HG03558 (cell line): Measurements from ENCODE around the gene HSFX2.
"Not testable (repeated sequence)": the region's sequence is repeated elsewhere in the genome, so short reads cannot be mapped to it uniquely, and the experiment has no call there.

Experiments used
- ATAC-seq: cut with Tn5 transposase; IDR thresholded peaks from one replicate; pipeline ENCODE4 v1.9.1; 2021; ENCODE audit warnings: moderate number of reproducible peaks; ENCODE audit not compliant: unreplicated experiment; ENCODE audit errors: extremely low read depth

The HSFX2 gene, protein sequence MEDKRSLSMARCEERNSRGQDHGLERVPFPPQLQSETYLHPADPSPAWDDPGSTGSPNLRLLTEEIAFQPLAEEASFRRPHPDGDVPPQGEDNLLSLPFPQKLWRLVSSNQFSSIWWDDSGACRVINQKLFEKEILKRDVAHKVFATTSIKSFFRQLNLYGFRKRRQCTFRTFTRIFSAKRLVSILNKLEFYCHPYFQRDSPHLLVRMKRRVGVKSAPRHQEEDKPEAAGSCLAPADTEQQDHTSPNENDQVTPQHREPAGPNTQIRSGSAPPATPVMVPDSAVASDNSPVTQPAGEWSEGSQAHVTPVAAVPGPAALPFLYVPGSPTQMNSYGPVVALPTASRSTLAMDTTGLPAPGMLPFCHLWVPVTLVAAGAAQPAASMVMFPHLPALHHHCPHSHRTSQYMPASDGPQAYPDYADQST

GRCh38 chrX:149595214-149595613, at the start of gene HSFX2:
Gene HSFX2 (minus strand): TSS chrX:149595314. CDS start chrX:149594700, 614 bp downstream.
- ATAC-seq: not testable (repeated sequence)

DNA sequence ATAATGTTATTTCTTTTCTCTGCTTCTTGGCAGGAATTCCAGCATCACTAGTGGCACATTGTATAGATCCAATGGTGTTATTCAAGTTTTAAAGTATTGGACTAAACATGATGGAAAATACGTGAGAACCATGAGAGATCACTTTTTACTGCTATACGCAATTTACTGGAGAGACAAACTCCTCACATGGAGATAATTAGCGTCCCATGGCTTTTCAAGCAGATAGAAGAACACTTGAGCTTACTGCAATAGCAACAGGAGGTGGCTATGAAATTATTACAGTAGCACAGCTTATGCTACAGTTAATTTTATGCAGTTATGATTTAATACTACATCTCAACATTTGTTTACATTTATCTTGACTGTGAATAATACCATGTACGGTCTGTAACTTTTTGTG, 48.4 kb upstream of the HSFX2 start:
- no peak for ATAC-seq

DNA sequence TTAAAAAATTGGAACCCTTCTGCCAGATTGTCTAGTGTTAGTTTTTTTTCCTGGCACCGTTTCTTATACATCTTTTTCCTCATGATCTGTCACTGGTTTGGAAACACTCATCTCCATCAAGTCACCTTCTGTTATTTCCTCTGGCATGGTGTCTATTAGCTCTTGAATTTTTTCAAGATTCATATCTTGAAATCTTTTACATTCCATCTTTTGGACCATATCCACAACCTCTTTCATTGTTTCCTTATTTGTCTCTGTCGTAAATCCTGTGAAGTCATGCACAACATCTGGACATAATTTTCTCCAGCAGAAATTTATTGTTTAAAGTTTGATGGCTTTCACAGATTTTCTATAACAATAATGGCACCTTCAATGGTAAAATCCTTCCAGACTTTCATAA, 46.7 kb upstream of the HSFX2 start:
- no peak for ATAC-seq

DNA sequence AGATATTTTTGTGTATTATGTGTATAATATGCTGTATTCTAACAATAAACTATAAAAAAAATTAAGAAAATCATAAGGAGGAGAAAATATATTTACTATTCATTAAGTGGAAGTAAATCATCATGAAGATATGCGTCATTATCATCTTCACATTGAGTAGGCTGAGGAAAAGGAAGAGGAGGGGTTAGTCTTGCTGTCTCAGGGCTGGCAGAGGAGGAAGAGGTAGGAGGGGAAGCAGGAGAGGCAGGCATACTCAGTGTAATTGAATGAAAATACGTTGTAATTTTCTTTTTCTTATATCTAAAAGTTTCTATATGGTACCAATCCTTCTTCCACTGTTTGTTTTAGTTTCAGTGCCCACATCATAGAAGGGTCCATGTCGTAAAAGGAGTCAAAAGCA, 46.3 kb upstream of the HSFX2 start:
- no peak for ATAC-seq

GRCh38 chrX:149639568-149639967, 44.5 kb upstream of the HSFX2 start:
- ATAC-seq: no peak

- ATAC-seq: no peak
Measured at GRCh38 chrX:149638860-149639259, 43.7 kb upstream of the HSFX2 start.

- no peak for ATAC-seq
Measured at GRCh38 chrX:149633511-149633910, 38.4 kb upstream of the HSFX2 start.

DNA sequence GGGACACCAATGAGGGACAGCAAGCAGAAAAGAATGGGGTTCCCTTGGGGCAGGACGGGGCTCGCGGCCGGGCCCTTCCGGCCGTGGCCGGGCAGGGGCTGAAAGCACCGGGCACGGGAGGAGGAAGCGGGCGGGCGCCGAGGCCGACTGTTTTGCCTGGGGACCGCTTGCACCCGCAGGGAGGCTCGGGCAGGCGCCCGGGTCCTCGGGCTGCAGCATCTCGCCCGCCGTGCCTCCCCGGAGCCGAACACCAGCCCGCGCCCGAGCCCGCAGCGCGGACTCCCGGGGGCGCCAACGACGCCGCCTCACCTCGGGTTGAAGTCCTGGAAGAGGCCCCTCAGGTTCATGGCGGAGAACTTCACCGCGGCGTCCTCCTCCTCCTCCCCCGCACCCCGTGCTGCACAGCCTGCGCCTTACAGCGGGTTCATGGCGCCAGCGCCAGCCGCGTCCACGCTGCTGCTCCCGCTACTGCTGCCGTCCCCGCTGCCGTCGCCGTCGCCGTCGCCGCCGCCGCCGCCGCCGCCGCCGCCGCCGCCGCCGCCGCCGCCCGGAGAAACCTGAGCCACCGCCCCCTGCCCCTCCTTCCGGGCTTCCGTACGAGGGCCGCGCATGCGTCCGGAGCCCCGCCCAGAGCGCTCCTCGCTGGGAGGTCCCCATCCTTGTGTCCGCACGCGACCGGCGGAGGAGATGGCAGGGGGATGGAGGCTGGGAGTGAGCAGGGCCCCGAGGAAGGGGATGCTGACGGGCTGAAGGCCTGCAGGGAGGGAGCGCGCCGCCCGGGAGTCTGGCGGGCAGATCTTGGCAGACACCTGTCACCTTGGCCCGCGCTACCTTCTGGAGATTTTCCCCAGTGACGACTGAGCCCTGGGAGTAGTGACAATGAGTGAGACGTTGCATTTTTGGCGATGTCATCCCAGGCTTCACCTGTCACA, 36.4 kb upstream of the HSFX2 start, which contains the start of gene TMEM185A:
TMEM185A (minus strand) TSS at position 559 of the 932 bp plus-strand sequence; CDS start at position 347, 212 bp downstream.
- peak; percentile 64 for ATAC-seq

GRCh38 chrX:149630681-149631233, 35.6 kb upstream of the HSFX2 start:
- no peak for ATAC-seq

- ATAC-seq: no peak
Measured at GRCh38 chrX:149629730-149630387, 34.7 kb upstream of the HSFX2 start.

- ATAC-seq: no peak
Measured at GRCh38 chrX:149628768-149629167, 33.7 kb upstream of the HSFX2 start.

DNA sequence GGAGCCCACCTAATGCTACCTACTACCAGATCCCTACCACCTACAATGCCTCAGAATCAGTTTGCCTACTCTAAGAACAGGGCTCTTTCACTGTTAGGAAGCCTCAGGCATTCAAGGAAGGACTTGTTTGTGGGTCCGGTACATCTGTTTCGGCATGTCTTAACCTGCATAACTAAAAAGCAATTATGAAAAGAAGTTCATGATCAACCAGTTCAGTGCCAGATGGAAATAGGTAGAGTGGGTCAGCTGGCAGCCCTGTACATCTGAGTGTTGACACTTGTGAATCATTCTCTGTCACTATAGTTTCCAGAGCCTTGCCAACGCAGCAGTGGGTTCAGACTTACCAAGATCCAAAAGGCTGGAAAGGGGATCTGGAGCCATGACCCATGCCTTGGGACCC, 33.2 kb upstream of the HSFX2 start:
- ATAC-seq: no peak

DNA sequence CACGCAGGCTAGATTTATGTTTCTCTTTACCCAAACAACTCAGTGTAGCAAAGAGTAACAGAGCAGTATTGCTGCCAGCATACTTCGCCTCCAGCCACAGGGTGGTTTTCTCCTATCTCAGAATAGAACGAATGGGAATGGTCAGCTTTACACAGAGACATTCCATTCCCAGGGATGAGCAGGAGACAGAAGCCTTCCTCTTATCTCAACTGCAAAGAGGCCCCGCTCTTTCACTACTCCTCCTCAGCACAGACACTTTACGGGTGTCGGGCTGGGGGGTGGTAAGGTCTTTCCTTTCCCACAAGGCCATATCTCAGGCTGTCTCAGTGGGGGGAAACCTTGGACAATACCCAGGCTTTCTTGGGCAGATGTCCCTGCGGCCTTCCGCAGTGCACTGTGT, 31.7 kb upstream of the HSFX2 start:
- ATAC-seq: not testable (repeated sequence)

DNA sequence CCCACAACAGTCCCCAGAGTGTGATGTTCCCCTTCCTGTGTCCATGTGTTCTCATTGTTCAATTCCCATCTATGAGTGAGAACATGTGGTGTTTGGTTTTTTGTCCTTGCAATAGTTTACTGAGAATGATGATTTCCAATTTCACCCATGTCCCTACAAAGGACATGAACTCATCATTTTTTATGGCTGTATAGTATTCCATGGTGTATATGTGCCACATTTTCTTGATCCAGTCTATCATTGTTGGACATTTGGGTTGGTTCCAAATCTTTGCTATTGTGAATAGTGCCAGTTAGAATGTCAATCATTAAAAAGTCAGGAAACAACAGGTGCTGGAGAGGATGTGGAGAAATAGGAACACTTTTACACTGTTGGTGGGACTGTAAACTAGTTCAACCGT, 24.5 kb upstream of the HSFX2 start:
- not testable (repeated sequence) for ATAC-seq

GRCh38 chrX:149618871-149619270, 23.8 kb upstream of the HSFX2 start:
- no peak for ATAC-seq

DNA sequence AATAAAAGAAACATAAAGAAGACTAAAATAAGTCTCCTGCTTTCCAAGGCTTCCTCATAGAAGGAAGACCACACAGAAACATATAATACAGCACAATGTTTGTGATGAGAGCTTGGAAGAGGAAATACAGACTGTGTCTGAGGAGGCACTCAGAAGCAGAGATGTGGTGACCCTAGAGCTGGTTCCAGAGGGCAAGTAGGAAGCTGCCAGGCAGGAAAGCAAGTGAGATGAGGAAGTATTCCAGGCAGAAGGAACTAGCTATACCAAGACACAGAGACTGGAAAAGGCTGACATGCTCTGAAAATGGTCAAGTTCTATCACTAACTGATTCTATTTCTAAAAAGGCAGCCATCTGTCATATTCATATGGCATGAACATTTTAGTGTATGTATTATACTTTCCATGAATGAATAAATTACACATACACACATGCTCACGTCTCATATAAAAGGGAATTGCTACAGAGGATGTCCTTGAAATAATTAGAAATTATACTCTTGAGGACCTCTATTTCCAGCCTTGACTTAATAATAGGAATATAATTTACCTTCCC, 16.6 kb upstream of the HSFX2 start:
- no peak for ATAC-seq

DNA sequence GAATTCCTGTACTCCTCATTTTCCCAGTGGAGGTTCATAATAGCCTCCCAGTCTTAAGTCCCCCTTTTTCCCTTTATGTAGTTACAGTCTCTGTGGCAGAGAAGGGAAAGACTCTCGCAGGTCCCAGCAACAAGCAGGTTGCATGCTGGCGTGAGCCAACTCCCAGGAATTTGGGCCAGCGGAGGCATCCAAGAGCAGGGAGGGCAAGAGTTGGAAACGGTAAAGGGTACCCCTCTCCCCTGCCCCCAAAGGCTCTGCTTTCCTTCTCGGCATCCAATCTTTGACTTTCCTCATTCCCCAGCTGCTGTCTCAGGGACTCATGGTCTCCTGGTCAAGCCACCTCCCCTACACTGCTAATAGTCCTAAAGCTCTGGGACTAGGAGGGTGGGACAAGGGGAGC, 15.4 kb upstream of the HSFX2 start:
- ATAC-seq: no peak

DNA sequence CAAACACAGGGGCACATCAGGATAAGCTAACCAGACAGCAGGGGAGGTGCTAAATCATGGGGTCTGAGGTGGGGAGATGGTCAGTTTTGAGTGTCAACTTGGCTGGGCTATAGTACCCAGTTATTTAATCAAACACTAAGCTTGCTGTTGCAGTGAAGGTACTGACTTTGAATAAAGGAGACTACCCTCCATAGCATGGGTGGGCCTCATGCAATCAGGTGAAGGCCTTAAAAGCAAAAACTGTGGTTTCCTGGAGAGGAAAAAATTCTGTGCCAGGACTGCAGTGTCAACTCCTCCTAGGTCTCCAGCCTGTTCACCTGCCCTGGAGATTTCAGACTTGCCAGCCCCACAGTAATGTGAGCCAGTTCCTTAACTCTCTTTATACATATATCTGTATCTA, 12.6 kb upstream of the HSFX2 start:
- ATAC-seq: no peak

- not testable (repeated sequence) for ATAC-seq
Measured at GRCh38 chrX:149605248-149605885, 10.3 kb upstream of the HSFX2 start.
